GM18951 (cell line): Measurements from ENCODE around the gene SLC39A9.
"Not testable (repeated sequence)": the region's sequence is repeated elsewhere in the genome, so short reads cannot be mapped to it uniquely, and the experiment has no call there.

Experiments
- POLR2A ChIP-seq: IDR thresholded peaks from 4 replicates; pipeline ENCODE4 v1.6.1; 2011; ENCODE audit warnings: mild to moderate bottlenecking; ENCODE audit not compliant: insufficient read length, insufficient read depth; ENCODE audit errors: extremely low read depth
- in situ Hi-C: fragments of 300-500 bp; cut with MboI; formaldehyde crosslinking; loops from one replicate; pipeline ENCODE4 v1.12.0; 2022; ENCODE audit warnings: low sequenced_read_pairs, mixed read lengths, inconsistent platforms; ENCODE audit not compliant: unreplicated experiment

Gene SLC39A9

GRCh38 chr14:69413483-69413882, 15.0 kb downstream of the SLC39A9 start:
- TF ChIP-seq POLR2A, result no peak
- in situ Hi-C loops, result no loop called here

- in situ Hi-C loops, result not testable (repeated sequence)
Measured at GRCh38 chr14:69416087-69416486, 17.6 kb downstream of the SLC39A9 start.

GRCh38 chr14:69423279-69423678, 24.8 kb downstream of the SLC39A9 start:
- TF ChIP-seq POLR2A, result no peak
- in situ Hi-C loops, result no loop called here

- in situ Hi-C loops, result no loop called here
Measured at GRCh38 chr14:69424149-69424923, 25.8 kb downstream of the SLC39A9 start.

GRCh38 chr14:69427596-69427995, 29.1 kb downstream of the SLC39A9 start:
- in situ Hi-C loops, result no loop called here
- no peak for TF ChIP-seq POLR2A

More at GRCh38 chr14:69424149-69424923, 25.8 kb downstream of the SLC39A9 start:
- no peak for TF ChIP-seq POLR2A

- in situ Hi-C loops, result no loop called here
- TF ChIP-seq POLR2A, result no peak
Measured at GRCh38 chr14:69428289-69428998, 30.0 kb downstream of the SLC39A9 start.

DNA sequence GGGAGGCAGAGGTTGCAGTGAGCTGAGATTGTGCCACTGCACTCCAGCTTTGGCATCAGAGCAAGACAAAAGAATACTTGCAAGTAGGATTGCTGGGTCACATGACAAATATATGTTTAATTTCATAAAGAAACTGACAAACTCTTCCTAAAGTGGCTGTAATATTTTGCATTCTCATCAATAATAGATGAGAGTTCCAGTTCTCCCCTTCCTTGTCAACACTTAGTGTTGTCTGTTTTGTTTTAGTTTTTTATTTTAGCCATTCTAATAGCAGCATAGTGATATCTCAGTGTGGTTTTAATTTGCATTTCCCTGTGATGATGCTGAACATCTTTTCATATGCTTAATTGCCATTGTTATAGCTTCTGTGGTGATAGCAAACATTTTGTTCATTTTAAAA, 31.2 kb downstream of the SLC39A9 start:
- in situ Hi-C loops, result no loop called here
- no peak for TF ChIP-seq POLR2A

- no peak for TF ChIP-seq POLR2A
- in situ Hi-C loops, result no loop called here
Measured at GRCh38 chr14:69430306-69430939, 31.9 kb downstream of the SLC39A9 start.

- no peak for TF ChIP-seq POLR2A
- in situ Hi-C loops, result no loop called here
Measured at GRCh38 chr14:69432364-69432763, 33.9 kb downstream of the SLC39A9 start.

GRCh38 chr14:69439521-69440270, 41.2 kb downstream of the SLC39A9 start:
- no peak for TF ChIP-seq POLR2A
- in situ Hi-C loops, result no loop called here

- in situ Hi-C loops, result no loop called here
- no peak for TF ChIP-seq POLR2A
Measured at GRCh38 chr14:69441948-69442347, 43.5 kb downstream of the SLC39A9 start.

DNA sequence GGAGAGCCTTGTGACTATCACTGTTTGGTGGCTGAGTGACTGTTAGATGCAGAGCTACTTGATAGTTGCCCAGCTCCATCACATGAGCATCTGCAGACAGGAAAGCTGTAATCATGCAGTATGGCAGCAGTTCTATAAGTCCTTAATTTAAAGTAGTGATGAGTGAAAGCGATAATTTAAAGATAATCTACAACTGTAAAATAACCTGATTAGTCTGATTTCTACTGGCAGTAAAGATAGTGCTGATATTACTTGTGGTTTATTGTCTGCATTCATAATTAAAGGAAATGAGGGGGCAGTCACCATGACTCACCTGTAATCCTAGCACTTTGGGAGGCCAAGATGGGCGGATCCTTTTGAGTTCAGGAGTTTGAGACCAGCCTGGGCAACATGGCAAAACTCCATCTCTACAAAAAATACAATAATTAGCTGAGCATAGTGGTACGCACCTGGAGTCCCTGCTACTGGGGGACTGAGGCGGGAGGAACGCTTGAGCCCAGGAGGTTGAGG, 44.9 kb downstream of the SLC39A9 start:
- no peak for TF ChIP-seq POLR2A
- in situ Hi-C loops, result no loop called here

GRCh38 chr14:69449216-69449615, 50.7 kb downstream of the SLC39A9 start:
- in situ Hi-C loops, result no loop called here

More at GRCh38 chr14:69449216-69449615, 50.7 kb downstream of the SLC39A9 start:
- TF ChIP-seq POLR2A, result no peak
